GM23338 (cell line): ENCODE measurements around the gene MRPL20. TPM values are rescaled to one million over a fixed set of nuclear protein-coding genes. Genes with fewer than 3 reads are reported as not detected.

Experiments used
- ATAC-seq: fragments of 200-7000 bp; cut with Tn5 transposase; 3 replicates; pipeline ENCODE4 v1.9.1; 2020
- DNase-seq: peaks from one replicate; pipeline ENCODE4 v3.0.0-alpha.2; 2015; ENCODE audit warnings: low spot score
- H2AFZ ChIP-seq: fragments of 200-600 bp; sonication (generic); 2 replicates; pipeline ENCODE4 v1.8.0; 2016; ENCODE audit warnings: antibody characterized with exemption, mild to moderate bottlenecking, moderate library complexity
- H3F3A ChIP-seq: fragments of 200-600 bp; sonication (generic); replicated peaks from 2 replicates; pipeline ENCODE4 v1.8.0; 2017; ENCODE audit warnings: antibody characterized with exemption, mixed run types, low read depth
- H3K27ac ChIP-seq: fragments of 200-600 bp; sonication (generic); 2 replicates; pipeline ENCODE4 v1.6.1; 2016; ENCODE audit warnings: low read depth
- H3K27me3 ChIP-seq: fragments of 200-600 bp; sonication (generic); 2 replicates; pipeline ENCODE4 v1.8.0; 2016; ENCODE audit warnings: mild to moderate bottlenecking, mixed run types, moderate library complexity; ENCODE audit not compliant: insufficient read depth
- H3K36me3 ChIP-seq: fragments of 200-600 bp; sonication (generic); 2 replicates; pipeline ENCODE4 v1.8.0; 2016; ENCODE audit warnings: mild to moderate bottlenecking; ENCODE audit not compliant: insufficient read depth
- H3K4me1 ChIP-seq: fragments of 200-600 bp; sonication (generic); 2 replicates; pipeline ENCODE4 v1.8.0; 2016; ENCODE audit warnings: mild to moderate bottlenecking, moderate library complexity; ENCODE audit not compliant: insufficient read depth
- H3K4me2 ChIP-seq: fragments of 200-600 bp; sonication (generic); 2 replicates; pipeline ENCODE4 v1.7.1; 2017; ENCODE audit warnings: mixed run types
- H3K4me3 ChIP-seq: fragments of 200-600 bp; sonication (generic); 2 replicates; pipeline ENCODE4 v1.6.1; 2016; ENCODE audit warnings: mixed run types
- H3K79me2 ChIP-seq: fragments of 200-600 bp; sonication (generic); replicated peaks from 2 replicates; pipeline ENCODE4 v1.8.0; 2017; ENCODE audit warnings: mild to moderate bottlenecking; ENCODE audit not compliant: insufficient read depth
- H3K9me2 ChIP-seq: fragments of 200-600 bp; sonication (generic); 2 replicates; pipeline ENCODE4 v1.8.0; 2017; ENCODE audit not compliant: insufficient read depth
- H4K20me1 ChIP-seq: fragments of 200-600 bp; sonication (generic); replicated peaks from 2 replicates; pipeline ENCODE4 v1.8.0; 2017; ENCODE audit warnings: mild to moderate bottlenecking; ENCODE audit not compliant: insufficient read depth
- H3K27ac Mint-ChIP-seq: 2 replicates; pipeline ENCODE4 v1.8.0; 2020; ENCODE audit warnings: inconsistent platforms, mild to moderate bottlenecking, moderate library complexity, mixed read lengths
- H3K27me3 Mint-ChIP-seq: 3 replicates; pipeline ENCODE4 v1.8.0; 2022; ENCODE audit warnings: low read depth, mild to moderate bottlenecking, moderate library complexity, mixed read lengths, inconsistent platforms; ENCODE audit not compliant: insufficient read depth, poor library complexity
- H3K36me3 Mint-ChIP-seq: 3 replicates; pipeline ENCODE4 v1.8.0; 2021; ENCODE audit warnings: low read depth, mild to moderate bottlenecking, inconsistent platforms, moderate library complexity, mixed read lengths
- H3K4me1 Mint-ChIP-seq: 3 replicates; pipeline ENCODE4 v1.8.0; 2020; ENCODE audit warnings: mild to moderate bottlenecking, inconsistent platforms, mixed read lengths
- H3K4me3 Mint-ChIP-seq: 3 replicates; pipeline ENCODE4 v1.8.0; 2021; ENCODE audit warnings: moderate library complexity, mild to moderate bottlenecking, inconsistent platforms, mixed read lengths
- H3K9me3 Mint-ChIP-seq: 3 replicates; pipeline ENCODE4 v1.8.0; 2020; ENCODE audit warnings: moderate library complexity, mild to moderate bottlenecking, inconsistent platforms, mixed read lengths
- ZNF114 ChIP-seq: fragments of 250-450 bp; sonication (Bioruptor Pico); IDR thresholded peaks from 2 replicates; pipeline ENCODE4 v1.5.0; 2020; ENCODE audit warnings: mild to moderate bottlenecking, moderate library complexity
- ZNF331 ChIP-seq: fragments of 250-450 bp; sonication (Bioruptor Pico); IDR thresholded peaks from 2 replicates; pipeline ENCODE4 v1.5.0; 2020; ENCODE audit warnings: low read depth, mild to moderate bottlenecking, moderate library complexity
- polyA plus RNA-seq: library from polyadenylated mRNA; unstranded; fragments of >200 nt; fragmentation: Nextera tagmentation; extraction: Ambion mirVana; gene quantifications from 2 replicates; pipeline ENCODE4 v1.2.1, GENCODE V29; 2016
- total RNA-seq: library from RNA; depleted of rRNA; stranded (reverse); fragments of >200 nt; shearing (Covaris generic); gene quantifications from 2 replicates; pipeline ENCODE4 v1.2.3, GENCODE V29; 2014
- TF ChIP-seq, protein P1 (sequence below): fragments of 250-450 bp; sonication (Bioruptor Pico); IDR thresholded peaks from 2 replicates; pipeline ENCODE4 v1.5.0; 2020; ENCODE audit warnings: mild to moderate bottlenecking, moderate library complexity

The MRPL20 gene
- total and polyA plus RNA-seq, 2 experiments from 2014 or later: 173 to 319 TPM

DNA sequence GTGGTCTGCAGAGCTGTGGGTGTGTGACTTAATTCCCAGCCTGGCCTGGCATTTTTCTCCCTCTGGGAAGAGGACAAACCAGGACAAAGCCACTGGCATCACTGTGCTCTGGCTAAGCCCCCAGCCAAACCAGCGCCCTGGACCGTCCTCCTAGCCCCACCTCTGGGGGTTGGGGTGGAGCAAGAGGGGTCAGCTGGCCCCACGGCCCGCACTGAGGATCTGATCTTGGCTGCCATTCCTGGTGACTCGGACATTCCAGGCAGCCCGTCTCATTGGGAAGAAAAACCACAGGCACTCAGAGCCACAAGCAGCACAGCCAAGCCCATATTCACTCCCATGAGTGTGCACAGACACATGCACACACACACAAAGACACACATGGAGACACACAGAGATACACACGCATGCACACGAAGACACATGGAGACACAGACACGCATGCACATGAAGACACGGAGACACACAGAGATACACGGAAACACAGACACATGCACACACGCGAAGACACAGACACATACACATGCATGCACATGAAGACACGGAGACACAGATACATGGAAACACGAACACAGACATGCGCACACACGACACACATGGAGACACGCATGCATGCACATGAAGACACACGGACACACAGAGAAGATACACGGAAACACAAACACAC is 46.5 kb downstream of the MRPL20 start (continued):
- TF ChIP-seq, protein P1, sequence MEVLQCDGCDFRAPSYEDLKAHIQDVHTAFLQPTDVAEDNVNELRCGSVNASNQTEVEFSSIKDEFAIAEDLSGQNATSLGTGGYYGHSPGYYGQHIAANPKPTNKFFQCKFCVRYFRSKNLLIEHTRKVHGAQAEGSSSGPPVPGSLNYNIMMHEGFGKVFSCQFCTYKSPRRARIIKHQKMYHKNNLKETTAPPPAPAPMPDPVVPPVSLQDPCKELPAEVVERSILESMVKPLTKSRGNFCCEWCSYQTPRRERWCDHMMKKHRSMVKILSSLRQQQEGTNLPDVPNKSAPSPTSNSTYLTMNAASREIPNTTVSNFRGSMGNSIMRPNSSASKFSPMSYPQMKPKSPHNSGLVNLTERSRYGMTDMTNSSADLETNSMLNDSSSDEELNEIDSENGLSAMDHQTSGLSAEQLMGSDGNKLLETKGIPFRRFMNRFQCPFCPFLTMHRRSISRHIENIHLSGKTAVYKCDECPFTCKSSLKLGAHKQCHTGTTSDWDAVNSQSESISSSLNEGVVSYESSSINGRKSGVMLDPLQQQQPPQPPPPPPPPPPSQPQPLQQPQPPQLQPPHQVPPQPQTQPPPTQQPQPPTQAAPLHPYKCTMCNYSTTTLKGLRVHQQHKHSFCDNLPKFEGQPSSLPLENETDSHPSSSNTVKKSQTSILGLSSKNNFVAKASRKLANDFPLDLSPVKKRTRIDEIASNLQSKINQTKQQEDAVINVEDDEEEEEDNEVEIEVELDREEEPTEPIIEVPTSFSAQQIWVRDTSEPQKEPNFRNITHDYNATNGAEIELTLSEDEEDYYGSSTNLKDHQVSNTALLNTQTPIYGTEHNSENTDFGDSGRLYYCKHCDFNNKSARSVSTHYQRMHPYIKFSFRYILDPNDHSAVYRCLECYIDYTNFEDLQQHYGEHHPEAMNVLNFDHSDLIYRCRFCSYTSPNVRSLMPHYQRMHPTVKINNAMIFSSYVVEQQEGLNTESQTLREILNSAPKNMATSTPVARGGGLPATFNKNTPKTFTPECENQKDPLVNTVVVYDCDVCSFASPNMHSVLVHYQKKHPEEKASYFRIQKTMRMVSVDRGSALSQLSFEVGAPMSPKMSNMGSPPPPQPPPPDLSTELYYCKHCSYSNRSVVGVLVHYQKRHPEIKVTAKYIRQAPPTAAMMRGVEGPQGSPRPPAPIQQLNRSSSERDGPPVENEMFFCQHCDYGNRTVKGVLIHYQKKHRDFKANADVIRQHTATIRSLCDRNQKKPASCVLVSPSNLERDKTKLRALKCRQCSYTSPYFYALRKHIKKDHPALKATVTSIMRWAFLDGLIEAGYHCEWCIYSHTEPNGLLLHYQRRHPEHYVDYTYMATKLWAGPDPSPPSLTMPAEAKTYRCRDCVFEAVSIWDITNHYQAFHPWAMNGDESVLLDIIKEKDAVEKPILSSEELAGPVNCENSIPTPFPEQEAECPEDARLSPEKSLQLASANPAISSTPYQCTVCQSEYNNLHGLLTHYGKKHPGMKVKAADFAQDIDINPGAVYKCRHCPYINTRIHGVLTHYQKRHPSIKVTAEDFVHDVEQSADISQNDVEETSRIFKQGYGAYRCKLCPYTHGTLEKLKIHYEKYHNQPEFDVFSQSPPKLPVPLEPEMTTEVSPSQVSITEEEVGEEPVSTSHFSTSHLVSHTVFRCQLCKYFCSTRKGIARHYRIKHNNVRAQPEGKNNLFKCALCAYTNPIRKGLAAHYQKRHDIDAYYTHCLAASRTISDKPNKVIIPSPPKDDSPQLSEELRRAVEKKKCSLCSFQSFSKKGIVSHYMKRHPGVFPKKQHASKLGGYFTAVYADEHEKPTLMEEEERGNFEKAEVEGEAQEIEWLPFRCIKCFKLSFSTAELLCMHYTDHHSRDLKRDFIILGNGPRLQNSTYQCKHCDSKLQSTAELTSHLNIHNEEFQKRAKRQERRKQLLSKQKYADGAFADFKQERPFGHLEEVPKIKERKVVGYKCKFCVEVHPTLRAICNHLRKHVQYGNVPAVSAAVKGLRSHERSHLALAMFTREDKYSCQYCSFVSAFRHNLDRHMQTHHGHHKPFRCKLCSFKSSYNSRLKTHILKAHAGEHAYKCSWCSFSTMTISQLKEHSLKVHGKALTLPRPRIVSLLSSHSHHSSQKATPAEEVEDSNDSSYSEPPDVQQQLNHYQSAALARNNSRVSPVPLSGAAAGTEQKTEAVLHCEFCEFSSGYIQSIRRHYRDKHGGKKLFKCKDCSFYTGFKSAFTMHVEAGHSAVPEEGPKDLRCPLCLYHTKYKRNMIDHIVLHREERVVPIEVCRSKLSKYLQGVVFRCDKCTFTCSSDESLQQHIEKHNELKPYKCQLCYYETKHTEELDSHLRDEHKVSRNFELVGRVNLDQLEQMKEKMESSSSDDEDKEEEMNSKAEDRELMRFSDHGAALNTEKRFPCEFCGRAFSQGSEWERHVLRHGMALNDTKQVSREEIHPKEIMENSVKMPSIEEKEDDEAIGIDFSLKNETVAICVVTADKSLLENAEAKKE: no peak
- no peak for TF ChIP-seq ZNF331 (CRISPR knock-in tag)

DNA sequence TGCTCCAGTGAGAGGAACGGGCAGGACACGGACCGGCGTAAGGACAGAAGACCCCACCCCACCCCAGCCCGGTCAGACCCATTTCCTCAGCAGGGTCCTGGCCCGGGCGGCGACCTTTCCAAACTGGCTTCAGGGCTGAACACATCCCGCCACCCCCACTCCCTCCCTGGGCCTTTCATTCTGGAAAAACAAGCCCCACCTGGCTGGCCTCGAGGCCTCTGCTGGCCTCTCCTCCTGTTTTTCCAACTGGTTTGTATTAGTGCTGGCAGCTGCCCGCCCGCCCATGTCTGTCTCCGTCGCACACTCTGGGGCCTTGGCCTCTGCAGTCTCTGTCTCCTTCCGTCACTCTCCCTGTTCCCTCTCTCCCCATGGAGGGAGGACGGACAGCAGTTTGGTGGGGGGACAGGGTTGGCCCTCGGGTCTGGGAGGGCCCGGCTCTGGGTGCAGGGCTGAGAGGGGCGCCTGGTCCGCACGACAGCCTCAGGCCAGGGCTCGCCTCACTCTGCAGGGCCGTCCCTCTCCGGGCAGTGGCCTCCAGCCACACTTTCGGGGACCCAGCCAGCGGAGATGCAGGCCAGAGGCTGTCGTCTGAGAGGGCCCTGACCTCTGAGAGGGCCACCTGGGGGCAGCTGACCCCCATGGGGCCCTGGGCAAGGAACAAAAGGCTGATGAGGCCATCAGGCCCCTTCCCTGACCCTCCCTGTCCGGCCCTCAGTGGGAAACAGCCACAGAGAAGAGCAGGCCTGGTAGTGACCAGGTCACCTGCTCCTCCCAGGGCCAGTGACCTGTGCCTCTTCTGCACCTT is 47.2 kb downstream of the MRPL20 start:
- no peaks in the 10 kb centered on the region for H3K36me3 Mint-ChIP-seq
- peaks cover 31% of the 10 kb centered on the region for H3K4me1 Mint-ChIP-seq
- Histone ChIP-seq H3K4me3 (no peak overlapping the region), H3K36me3 (no peaks in the 10 kb centered on the region), H3K79me2 (no peaks in the 10 kb centered on the region), H2AFZ (no peak overlapping the region), H3K9me2 (no peaks in the 10 kb centered on the region), H3K27me3 (peaks cover 7% of the 10 kb centered on the region), H4K20me1 (no peaks in the 10 kb centered on the region), H3F3A (peaks cover 19% of the 10 kb centered on the region; the same call in 1 of the 2 replicates), H3K4me2 (no peak overlapping the region), H3K27ac (no peak overlapping the region), H3K4me1 (peaks cover 22% of the 10 kb centered on the region)
- peak overlapping the region; percentile 44; the same call in 1 of the 2 replicates for H3K27ac Mint-ChIP-seq
- H3K27me3 Mint-ChIP-seq: peaks cover 19% of the 10 kb centered on the region
- no peak overlapping the region; the same call in 2 of the 3 replicates for H3K4me3 Mint-ChIP-seq
- H3K9me3 Mint-ChIP-seq: no peaks in the 10 kb centered on the region; the same call in 2 of the 3 replicates
- ATAC-seq (no peak), DNase-seq (no peak)
- TF ChIP-seq ZNF114 (CRISPR knock-in tag): no peak
- TF ChIP-seq, protein P1: no peak
